Endothelial cell of umbilical vein (primary cell): ENCODE measurements around the gene PPP1R18.
A peak's percentile ranks its signal among the peaks of the same experiment; 100 is the strongest.

Experiments
- CTCF ChIP-seq, 2 donors: IDR thresholded peaks; 1 replicate in 1 of 2; 2 replicates in 1 of 2; pipeline ENCODE4 v1.5.1; 2011; ENCODE audit warnings: low read length in 2 of 2, mild to moderate bottlenecking in 2 of 2, moderate library complexity in 2 of 2, control low read depth in 1 of 2, inconsistent platforms in 1 of 2, low read depth in 1 of 2; ENCODE audit not compliant: insufficient read depth in 1 of 2; ENCODE audit errors: extremely low read depth in 1 of 2
- EZH2 ChIP-seq: IDR thresholded peaks from 2 replicates; pipeline ENCODE4 v1.6.1; 2012; ENCODE audit warnings: borderline replicate concordance, low read depth, mild to moderate bottlenecking, moderate library complexity, low read length, inconsistent platforms; ENCODE audit not compliant: severe bottlenecking
- FOS ChIP-seq: IDR thresholded peaks from 2 replicates; pipeline ENCODE4 v1.6.1; 2011; ENCODE audit warnings: mild to moderate bottlenecking, low read length, moderate library complexity, borderline replicate concordance; ENCODE audit not compliant: insufficient read depth
- GATA2 ChIP-seq: IDR thresholded peaks from 2 replicates; pipeline ENCODE4 v1.7.0; 2011; ENCODE audit warnings: low read depth, mild to moderate bottlenecking, moderate library complexity, mixed read lengths, low read length; ENCODE audit not compliant: insufficient read length, insufficient read depth
- JUN ChIP-seq: IDR thresholded peaks from 2 replicates; pipeline ENCODE4 v1.6.1; 2011; ENCODE audit warnings: borderline replicate concordance, low read depth; ENCODE audit not compliant: insufficient read length, insufficient read depth
- MAX ChIP-seq: IDR thresholded peaks from 2 replicates; pipeline ENCODE4 v1.6.1; 2011; ENCODE audit not compliant: insufficient read depth, insufficient read length
- MYC ChIP-seq: IDR thresholded peaks from one replicate; pipeline ENCODE4 v1.6.1; 2011; ENCODE audit warnings: mild to moderate bottlenecking, low read depth, low read length
- POLR2A ChIP-seq: IDR thresholded peaks from 2 replicates; pipeline ENCODE4 v1.6.1; 2012; ENCODE audit warnings: low read depth, mild to moderate bottlenecking, control low read depth, low read length
- POLR2AphosphoS5 ChIP-seq: IDR thresholded peaks from 2 replicates; pipeline ENCODE4 v1.6.1; 2012; ENCODE audit warnings: low read depth, mild to moderate bottlenecking, control low read depth, low read length, moderate library complexity; ENCODE audit not compliant: insufficient read depth

- TF ChIP-seq CTCF (IDR thresholded peaks at IDR 0.05; ENCODE audit: extremely low read depth in 1 of 2, insufficient read depth in 1 of 2, low read depth in 1 of 2, low read length in 2 of 2) (no peak), POLR2AphosphoS5 (peak; percentile 8), POLR2A (peak; percentile 50), EZH2 (no peak), MYC (no peak), GATA2 (no peak), JUN (no peak), MAX (no peak), FOS (no peak)
These were observed 40.3 kb upstream of the PPP1R18 start for GRCh38 chr6:30726506-30727413.
